Ascending aorta (tissue), 2 donors: ENCODE results near the gene AICDA. TPM values are rescaled to one million over a fixed set of nuclear protein-coding genes. Genes with fewer than 3 reads are reported as not detected.

Source experiments
- DNase-seq, 2 donors: peaks; one replicate each; pipeline ENCODE4 v3.0.0-alpha.2; 2019; ENCODE audit warnings: low spot score in 2 of 2
- H3K27ac ChIP-seq, 2 donors: fragments of 200-600 bp; sonication (generic); one replicate each; pipeline ENCODE4 v1.5.1; 2016 to 2017; ENCODE audit warnings: mild to moderate bottlenecking in 1 of 2
- H3K27me3 ChIP-seq: fragments of 200-600 bp; sonication (generic); one replicate; pipeline ENCODE4 v1.5.1; 2017
- H3K36me3 ChIP-seq, 2 donors: fragments of 200-600 bp; sonication (generic); one replicate each; pipeline ENCODE4 v1.5.1; 2016
- H3K4me1 ChIP-seq, 2 donors: fragments of 200-600 bp; sonication (generic); one replicate each; pipeline ENCODE4 v1.5.1; 2016 to 2017; ENCODE audit warnings: mild to moderate bottlenecking in 1 of 2
- H3K4me3 ChIP-seq, 2 donors: fragments of 200-600 bp; sonication (generic); one replicate each; pipeline ENCODE4 v1.5.1; 2016 to 2017; ENCODE audit warnings: mild to moderate bottlenecking in 1 of 2
- H3K9me3 ChIP-seq, 2 donors: fragments of 200-600 bp; sonication (generic); one replicate each; pipeline ENCODE4 v1.5.1; 2016
- CTCF ChIP-seq, 3 experiments: fragments of 200-600 bp in 2 of 3; fragments of 450-650 bp in 1 of 3; sonication (generic) in 2 of 3; IDR thresholded peaks; one replicate each; pipeline ENCODE4 v1.5.1; 2016 to 2019; ENCODE audit warnings: antibody characterized with exemption in 3 of 3, mild to moderate bottlenecking in 1 of 3, moderate library complexity in 1 of 3
- intact Hi-C: fragments of 100-400 bp; cut with DNase I; formaldehyde crosslinking; loops from one replicate; pipeline ENCODE4 v1.15.1; 2023
- total RNA-seq: library from RNA; depleted of rRNA; stranded (reverse); fragments of >200 nt; gene quantifications from one replicate; pipeline ENCODE4 v1.1.0, GENCODE V29; 2016

The AICDA gene
- total RNA-seq, 1 donor from 2014 or later, result not detected

- no peak for DNase-seq
- Histone ChIP-seq H3K4me3 (no peak overlapping the region), H3K36me3 (no peaks in the 10 kb centered on the region), H3K27me3 (no peaks in the 10 kb centered on the region), H3K4me1 (no peaks in the 10 kb centered on the region), H3K9me3 (peaks cover 0 to 14% of the 10 kb centered on the region in 2 donors), H3K27ac (no peak overlapping the region)
- intact Hi-C loops, result no loop called here
- TF ChIP-seq CTCF (IDR thresholded peaks at IDR 0.05), result no peak
Measured at GRCh38 chr12:8562310-8562709, 50.3 kb downstream of the AICDA start.

GRCh38 chr12:8561011-8561410, 51.6 kb downstream of the AICDA start:
- Histone ChIP-seq H3K4me1 (no peaks in the 10 kb centered on the region), H3K27me3 (no peaks in the 10 kb centered on the region), H3K4me3 (no peak overlapping the region), H3K27ac (no peak overlapping the region), H3K36me3 (no peaks in the 10 kb centered on the region), H3K9me3 (peaks cover 0 to 14% of the 10 kb centered on the region in 2 donors)
- TF ChIP-seq CTCF (IDR thresholded peaks at IDR 0.05), result no peak
- no peak for DNase-seq
- intact Hi-C loops, result no loop called here

GRCh38 chr12:8559676-8560075, 53.0 kb downstream of the AICDA start:
- no peak overlapping the region for H3K4me3 ChIP-seq
- H3K27me3 ChIP-seq, result no peaks in the 10 kb centered on the region
- no peak for TF ChIP-seq CTCF (IDR thresholded peaks at IDR 0.05)
- H3K36me3 ChIP-seq, result no peaks in the 10 kb centered on the region
- H3K4me1 ChIP-seq, result no peaks in the 10 kb centered on the region
- DNase-seq, result no peak
- peaks cover 0 to 14% of the 10 kb centered on the region in 2 donors for H3K9me3 ChIP-seq
- intact Hi-C loops, result no loop called here
- no peak overlapping the region for H3K27ac ChIP-seq

- H3K36me3 ChIP-seq, result no peaks in the 10 kb centered on the region
- DNase-seq, result no peak
- no peak overlapping the region for H3K27ac ChIP-seq
- intact Hi-C loops, result no loop called here
- no peaks in the 10 kb centered on the region for H3K9me3 ChIP-seq
- no peak for TF ChIP-seq CTCF (IDR thresholded peaks at IDR 0.05)
- no peaks in the 10 kb centered on the region for H3K4me1 ChIP-seq
- no peak overlapping the region for H3K4me3 ChIP-seq
- H3K27me3 ChIP-seq, result no peaks in the 10 kb centered on the region
Measured at GRCh38 chr12:8556531-8557097, 56.0 kb downstream of the AICDA start.

- no peak for TF ChIP-seq CTCF (IDR thresholded peaks at IDR 0.05)
- Histone ChIP-seq H3K9me3 (no peaks in the 10 kb centered on the region), H3K27me3 (no peaks in the 10 kb centered on the region), H3K4me3 (no peak overlapping the region), H3K36me3 (no peaks in the 10 kb centered on the region), H3K27ac (no peak overlapping the region), H3K4me1 (no peaks in the 10 kb centered on the region)
- no peak for DNase-seq
- intact Hi-C loops, result no loop called here
Measured at GRCh38 chr12:8554451-8555195, 58.0 kb downstream of the AICDA start.
